ENCODE results near the gene RGS17.

The RGS17 gene

GRCh38 chr6:153162646-153163045 is 31.6 kb upstream of the RGS17 start:
- no peaks in the 10 kb centered on the region for H3K27me3 ChIP-seq (replicated peaks)
- in situ Hi-C loops (cut with HindIII; ENCODE audit: low pct_ligation_motif_present, low sequenced_read_pairs) = no loop called here
- no peak for DNase-seq
- no peak overlapping the region for H3K27ac ChIP-seq
- H3K36me3 ChIP-seq (replicated peaks) = no peaks in the 10 kb centered on the region
- TF ChIP-seq CTCF (IDR thresholded peaks at IDR 0.05; ENCODE audit: low read depth, low read length, missing control alignments) = no peak
- H3K4me3 ChIP-seq (ENCODE audit: low read depth, low read length) = no peak overlapping the region

- Histone ChIP-seq H3K4me3 (ENCODE audit: low read depth, low read length) (no peak overlapping the region), H3K27ac (no peak overlapping the region), H3K36me3 (replicated peaks) (no peaks in the 10 kb centered on the region), H3K27me3 (replicated peaks) (no peaks in the 10 kb centered on the region)
- no peak for DNase-seq
- TF ChIP-seq CTCF (IDR thresholded peaks at IDR 0.05; ENCODE audit: low read depth, low read length, missing control alignments) = no peak
- in situ Hi-C loops (cut with HindIII; ENCODE audit: low pct_ligation_motif_present, low sequenced_read_pairs) = no loop called here
These were observed 31.1 kb upstream of the RGS17 start for GRCh38 chr6:153162172-153162571.

GRCh38 chr6:153160221-153160620 is 29.1 kb upstream of the RGS17 start:
- TF ChIP-seq CTCF (IDR thresholded peaks at IDR 0.05; ENCODE audit: low read depth, low read length, missing control alignments) = no peak
- Histone ChIP-seq H3K36me3 (replicated peaks) (no peaks in the 10 kb centered on the region), H3K27ac (no peak overlapping the region), H3K27me3 (replicated peaks) (no peaks in the 10 kb centered on the region), H3K4me3 (ENCODE audit: low read depth, low read length) (no peak overlapping the region)
- in situ Hi-C loops (cut with HindIII; ENCODE audit: low pct_ligation_motif_present, low sequenced_read_pairs) = no loop called here
- DNase-seq = no peak

- Histone ChIP-seq H3K36me3 (replicated peaks) (no peaks in the 10 kb centered on the region), H3K27ac (no peak overlapping the region), H3K27me3 (replicated peaks) (no peaks in the 10 kb centered on the region), H3K4me3 (ENCODE audit: low read depth, low read length) (no peak overlapping the region)
- in situ Hi-C loops (cut with HindIII; ENCODE audit: low pct_ligation_motif_present, low sequenced_read_pairs) = no loop called here
- DNase-seq = no peak
- no peak for TF ChIP-seq CTCF (IDR thresholded peaks at IDR 0.05; ENCODE audit: low read depth, low read length, missing control alignments)
These were observed 19.8 kb upstream of the RGS17 start for GRCh38 chr6:153150752-153151440.

GRCh38 chr6:153150371-153150751 is 19.3 kb upstream of the RGS17 start:
- DNase-seq = no peak
- Histone ChIP-seq H3K27me3 (replicated peaks) (no peaks in the 10 kb centered on the region), H3K27ac (no peak overlapping the region), H3K4me3 (ENCODE audit: low read depth, low read length) (no peak overlapping the region), H3K36me3 (replicated peaks) (no peaks in the 10 kb centered on the region)
- TF ChIP-seq CTCF (IDR thresholded peaks at IDR 0.05; ENCODE audit: low read depth, low read length, missing control alignments) = no peak
- in situ Hi-C loops (cut with HindIII; ENCODE audit: low pct_ligation_motif_present, low sequenced_read_pairs) = no loop called here

- no peak overlapping the region for H3K27ac ChIP-seq
- no peaks in the 10 kb centered on the region for H3K36me3 ChIP-seq (replicated peaks)
- no peak overlapping the region for H3K4me3 ChIP-seq (ENCODE audit: low read depth, low read length)
- H3K27me3 ChIP-seq (replicated peaks) = no peaks in the 10 kb centered on the region
- in situ Hi-C loops (cut with HindIII; ENCODE audit: low pct_ligation_motif_present, low sequenced_read_pairs) = no loop called here
- DNase-seq = no peak
- no peak for TF ChIP-seq CTCF (IDR thresholded peaks at IDR 0.05; ENCODE audit: low read depth, low read length, missing control alignments)
These were observed 18.8 kb upstream of the RGS17 start for GRCh38 chr6:153149891-153150290.
